Muscle layer of duodenum (tissue), 2 donors: ENCODE data around the gene ATL1.

Source experiments
- H3K27ac ChIP-seq: one replicate; pipeline ENCODE4 v1.7.0; 2013; ENCODE audit warnings: mild to moderate bottlenecking, low read length
- H3K27me3 ChIP-seq: one replicate; pipeline ENCODE4 v1.7.0; 2013; ENCODE audit warnings: low read depth, mild to moderate bottlenecking, control low read depth, low read length
- H3K36me3 ChIP-seq, 2 donors: one replicate each; pipeline ENCODE4 v1.7.0; 2013; ENCODE audit warnings: low read length in 2 of 2, control low read depth in 1 of 2, mild to moderate bottlenecking in 1 of 2; ENCODE audit not compliant: insufficient read depth in 2 of 2, control insufficient read depth in 1 of 2
- H3K4me1 ChIP-seq, 2 donors: one replicate each; pipeline ENCODE4 v1.7.0; 2013; ENCODE audit warnings: low read length in 2 of 2, mild to moderate bottlenecking in 2 of 2, control low read depth in 1 of 2, moderate library complexity in 1 of 2; ENCODE audit not compliant: insufficient read depth in 2 of 2, control insufficient read depth in 1 of 2
- H3K4me3 ChIP-seq, 2 donors: one replicate each; pipeline ENCODE4 v1.7.0; 2013; ENCODE audit warnings: low read length in 2 of 2, low read depth in 1 of 2, mild to moderate bottlenecking in 1 of 2
- H3K9me3 ChIP-seq, 2 donors: one replicate each; pipeline ENCODE4 v1.7.0; 2013; ENCODE audit warnings: low read length in 2 of 2, control low read depth in 1 of 2, mild to moderate bottlenecking in 1 of 2; ENCODE audit not compliant: control insufficient read depth in 1 of 2
- donor health status: healthy.

Gene ATL1

GRCh38 chr14:50559990-50560930 lies at the start of gene ATL1:
TSS of gene ATL1 (plus strand) at chr14:50560145. CDS start at chr14:50560266, 121 bp downstream.
- H3K36me3 ChIP-seq = no peaks in the 10 kb centered on the region
- peak within 1 kb of the TSS; percentile 79 to 89 for H3K4me3 ChIP-seq
- H3K9me3 ChIP-seq = no peaks in the 10 kb centered on the region
- H3K27ac ChIP-seq = peak within 1 kb of the TSS; percentile 78
- H3K27me3 ChIP-seq = no peaks in the 10 kb centered on the region
- H3K4me1 ChIP-seq = peaks cover 3 to 6% of the 10 kb centered on the region in 2 donors

DNA sequence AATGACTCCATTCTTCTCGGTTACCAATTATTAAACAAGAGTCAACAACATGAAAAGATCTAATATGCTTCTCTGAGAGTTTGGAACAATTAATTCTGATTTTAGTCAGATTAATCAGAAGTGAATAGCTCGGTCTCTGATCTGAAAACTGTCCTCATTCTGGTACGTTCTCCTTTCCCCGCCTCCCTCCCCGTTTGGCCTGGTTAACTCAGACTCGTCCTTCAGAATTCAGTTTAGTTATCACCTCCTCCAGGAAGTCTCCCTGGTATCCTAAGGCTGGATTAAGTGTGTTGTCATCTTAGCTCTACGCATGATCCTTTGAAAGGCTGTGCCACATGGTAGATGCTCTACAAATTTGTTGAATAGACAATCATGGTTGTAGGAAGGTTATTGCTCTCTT lies 49.8 kb upstream of the ATL1 start:
- H3K27ac ChIP-seq = no peak overlapping the region
- no peaks in the 10 kb centered on the region for H3K36me3 ChIP-seq
- H3K4me3 ChIP-seq = no peak overlapping the region
- no peaks in the 10 kb centered on the region for H3K27me3 ChIP-seq
- no peaks in the 10 kb centered on the region for H3K9me3 ChIP-seq
- peaks cover 0 to 3% of the 10 kb centered on the region in 2 donors for H3K4me1 ChIP-seq

- Histone ChIP-seq H3K9me3 (no peaks in the 10 kb centered on the region), H3K36me3 (no peaks in the 10 kb centered on the region), H3K4me3 (no peak overlapping the region), H3K4me1 (peaks cover 0 to 7% of the 10 kb centered on the region in 2 donors), H3K27ac (no peak overlapping the region), H3K27me3 (no peaks in the 10 kb centered on the region)
These were observed 47.5 kb upstream of the ATL1 start for GRCh38 chr14:50512463-50512862.

DNA sequence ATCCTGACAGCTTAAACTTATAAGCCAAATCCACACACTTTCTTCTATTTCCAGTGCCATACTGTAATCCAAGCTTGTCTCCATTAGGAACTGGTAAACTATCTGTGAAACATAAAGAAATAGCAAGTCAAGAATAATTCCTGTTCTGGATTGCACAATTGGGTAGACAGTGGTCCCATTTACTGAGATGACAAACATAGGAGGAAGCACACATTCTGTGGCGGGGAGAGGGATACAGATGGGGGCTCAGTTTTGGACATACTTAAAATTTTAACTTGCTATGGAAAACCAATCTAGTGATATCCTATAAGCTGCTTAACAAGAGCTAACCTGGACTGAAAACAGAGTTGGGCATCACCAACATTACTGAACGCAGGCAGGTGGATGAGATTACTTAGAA lies 43.9 kb upstream of the ATL1 start:
- H3K27ac ChIP-seq = no peak overlapping the region
- no peak overlapping the region for H3K4me3 ChIP-seq
- H3K4me1 ChIP-seq = peaks cover 0 to 11% of the 10 kb centered on the region in 2 donors
- no peaks in the 10 kb centered on the region for H3K36me3 ChIP-seq
- H3K9me3 ChIP-seq = no peaks in the 10 kb centered on the region
- no peaks in the 10 kb centered on the region for H3K27me3 ChIP-seq

GRCh38 chr14:50520947-50521815 lies 38.8 kb upstream of the ATL1 start:
- no peak overlapping the region for H3K4me3 ChIP-seq
- peak overlapping the region; percentile 2 for H3K27ac ChIP-seq
- no peaks in the 10 kb centered on the region for H3K9me3 ChIP-seq
- no peaks in the 10 kb centered on the region for H3K27me3 ChIP-seq
- no peaks in the 10 kb centered on the region for H3K36me3 ChIP-seq
- peaks cover 8 to 27% of the 10 kb centered on the region in 2 donors for H3K4me1 ChIP-seq

- Histone ChIP-seq H3K4me3 (no peak overlapping the region), H3K36me3 (no peaks in the 10 kb centered on the region), H3K9me3 (no peaks in the 10 kb centered on the region), H3K27ac (peak overlapping the region; percentile 3), H3K4me1 (peaks cover 8 to 28% of the 10 kb centered on the region in 2 donors), H3K27me3 (no peaks in the 10 kb centered on the region)
These were observed 38.0 kb upstream of the ATL1 start for GRCh38 chr14:50521912-50522341.

- no peak overlapping the region for H3K4me3 ChIP-seq
- H3K36me3 ChIP-seq = no peaks in the 10 kb centered on the region
- no peaks in the 10 kb centered on the region for H3K27me3 ChIP-seq
- H3K27ac ChIP-seq = no peak overlapping the region
- no peaks in the 10 kb centered on the region for H3K9me3 ChIP-seq
- peaks cover 8 to 25% of the 10 kb centered on the region in 2 donors for H3K4me1 ChIP-seq
These were observed 36.5 kb upstream of the ATL1 start for GRCh38 chr14:50523271-50524041.

DNA sequence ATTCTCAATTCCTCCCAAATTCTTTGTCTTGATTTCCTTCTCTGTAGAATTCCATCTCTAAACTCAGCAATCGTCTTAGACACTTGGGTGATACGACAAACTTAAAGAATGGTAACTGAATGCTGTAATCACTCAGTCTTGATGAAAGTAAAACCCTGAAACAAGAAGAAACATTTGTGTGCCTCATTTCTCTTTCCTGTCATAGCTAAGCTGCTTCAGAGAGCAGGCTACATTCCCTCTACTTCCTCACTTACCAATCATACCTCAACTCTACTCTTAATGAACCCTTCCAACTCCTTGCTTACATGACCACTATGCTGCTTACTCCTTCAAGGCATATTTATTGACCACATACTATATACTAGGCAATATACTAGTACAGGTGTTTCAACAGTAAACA lies 35.9 kb upstream of the ATL1 start:
- Histone ChIP-seq H3K27me3 (no peaks in the 10 kb centered on the region), H3K27ac (no peak overlapping the region), H3K36me3 (no peaks in the 10 kb centered on the region), H3K4me1 (peaks cover 8 to 27% of the 10 kb centered on the region in 2 donors), H3K9me3 (no peaks in the 10 kb centered on the region), H3K4me3 (no peak overlapping the region)

DNA sequence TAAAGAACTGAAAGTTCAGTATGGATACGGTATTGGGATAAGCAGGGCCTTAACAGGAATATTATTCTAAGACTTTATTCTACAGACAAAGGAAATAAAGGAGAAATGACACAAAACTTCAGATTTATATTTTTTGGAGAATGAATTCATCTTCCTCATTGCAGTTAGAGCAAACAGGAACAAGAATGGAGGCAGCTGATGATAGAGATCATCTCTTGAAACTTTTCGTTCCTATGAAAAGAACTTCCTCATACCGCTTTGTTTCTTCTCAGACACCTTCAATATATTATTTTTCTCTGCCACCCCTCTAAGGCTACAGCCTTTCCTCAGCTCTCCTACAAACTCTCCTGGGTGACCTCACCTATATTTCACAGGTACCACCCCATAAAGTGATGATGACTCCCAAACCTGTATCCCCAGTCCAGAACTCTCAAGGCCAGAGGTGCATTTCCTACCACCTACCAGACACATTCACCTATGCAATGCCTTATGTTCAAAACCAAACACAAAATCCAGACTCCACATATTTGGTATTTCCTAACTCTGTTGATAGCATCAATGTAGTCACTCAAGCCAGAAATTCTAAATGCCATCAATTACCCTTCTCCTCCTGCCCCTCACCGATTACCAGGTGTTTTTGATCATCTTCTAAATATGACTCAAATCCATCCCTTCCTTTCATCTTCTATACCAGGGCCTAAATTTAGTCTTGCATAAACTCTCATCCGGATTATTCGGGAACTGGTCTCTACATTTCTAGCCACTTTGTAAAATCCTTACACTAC lies 35.0 kb upstream of the ATL1 start:
- no peaks in the 10 kb centered on the region for H3K27me3 ChIP-seq
- no peaks in the 10 kb centered on the region for H3K36me3 ChIP-seq
- no peak overlapping the region for H3K27ac ChIP-seq
- no peaks in the 10 kb centered on the region for H3K9me3 ChIP-seq
- peaks cover 8 to 29% of the 10 kb centered on the region in 2 donors for H3K4me1 ChIP-seq
- no peak overlapping the region for H3K4me3 ChIP-seq

GRCh38 chr14:50528000-50528399 lies 31.9 kb upstream of the ATL1 start:
- Histone ChIP-seq H3K9me3 (no peaks in the 10 kb centered on the region), H3K27me3 (no peaks in the 10 kb centered on the region), H3K36me3 (no peaks in the 10 kb centered on the region), H3K4me1 (peaks cover 3 to 33% of the 10 kb centered on the region in 2 donors), H3K27ac (no peak overlapping the region), H3K4me3 (no peak overlapping the region)
